GM18511 (cell line): ENCODE results near the gene MFSD6L.

ENCODE experiments used
- ATAC-seq: cut with Tn5 transposase; IDR thresholded peaks from one replicate; pipeline ENCODE4 v1.9.1; 2021; ENCODE audit warnings: mild to moderate bottlenecking, moderate library complexity; ENCODE audit not compliant: unreplicated experiment

Gene MFSD6L

GRCh38 chr17:8747742-8748141 is 51.4 kb downstream of the MFSD6L start:
- ATAC-seq, result no peak
